PC-3 (cell line): ENCODE measurements around the gene ASIP. TPM values are rescaled to one million over a fixed set of nuclear protein-coding genes. Genes with fewer than 3 reads are reported as not detected.

Experiments
- ATAC-seq: fragments of 200-7000 bp; cut with Tn5 transposase; 2 replicates; pipeline ENCODE4 v1.9.1; 2020; ENCODE audit warnings: mild to moderate bottlenecking, moderate library complexity
- BruUV-seq: library from RNA; stranded (reverse); fragments of 400-500 nt; replicated peaks from 2 replicates; lab custom pipeline; 2021; lab: Mats Ljungman, UMichigan
- CTCF ChIA-PET: fragments of 300-600 bp; sonication (Branson Sonifier 250); formaldehyde crosslinking; loops from one replicate; lab custom pipeline; 2022; ENCODE audit warnings: antibody characterized with exemption; lab: Charles Lee
- POLR2A ChIA-PET: fragments of 300-600 bp; sonication (Branson Sonifier 250); formaldehyde crosslinking; loops from one replicate; lab custom pipeline; 2022; ENCODE audit warnings: antibody characterized with exemption; ENCODE audit not compliant: unreplicated experiment; lab: Charles Lee
- DNase-seq: peaks from one replicate; pipeline ENCODE4 v3.0.0-alpha.2; 2015
- H2AFZ ChIP-seq: fragments of 300-600 bp; sonication (generic); 2 replicates; pipeline ENCODE4 v1.6.0; 2016; ENCODE audit warnings: antibody characterized with exemption, low read length
- H3F3A ChIP-seq: fragments of 300-600 bp; sonication (generic); one replicate; pipeline ENCODE4 v1.6.0; 2017; ENCODE audit warnings: antibody characterized with exemption, low read length, control low read depth, mild to moderate bottlenecking; ENCODE audit not compliant: unreplicated experiment
- H3K27ac ChIP-seq: fragments of 300-600 bp; sonication (generic); 2 replicates; pipeline ENCODE4 v1.5.1; 2016; ENCODE audit warnings: mild to moderate bottlenecking, low read length
- H3K27me3 ChIP-seq: fragments of 300-600 bp; sonication (generic); 2 replicates; pipeline ENCODE4 v1.6.1; 2016; ENCODE audit warnings: low read length, mixed read lengths
- H3K36me3 ChIP-seq: fragments of 300-600 bp; sonication (generic); 2 replicates; pipeline ENCODE4 v1.6.1; 2016; ENCODE audit warnings: low read depth, mixed run types, low read length, mixed read lengths
- H3K4me1 ChIP-seq: fragments of 300-600 bp; sonication (generic); 2 replicates; pipeline ENCODE4 v1.5.1; 2016; ENCODE audit warnings: low read length; ENCODE audit not compliant: insufficient read depth
- H3K4me2 ChIP-seq: fragments of 300-600 bp; sonication (generic); 2 replicates; pipeline ENCODE4 v1.6.0; 2016; ENCODE audit warnings: low read length
- H3K4me3 ChIP-seq: fragments of 300-600 bp; sonication (generic); 2 replicates; pipeline ENCODE4 v1.5.1; 2016; ENCODE audit warnings: mild to moderate bottlenecking, low read length, mixed read lengths
- H3K79me2 ChIP-seq: fragments of 300-600 bp; sonication (generic); 2 replicates; pipeline ENCODE4 v1.6.1; 2017; ENCODE audit warnings: low read length, mixed read lengths
- H3K9ac ChIP-seq: fragments of 300-600 bp; sonication (generic); 2 replicates; pipeline ENCODE4 v1.6.0; 2016; ENCODE audit warnings: mild to moderate bottlenecking, low read length
- H3K9me2 ChIP-seq: fragments of 300-600 bp; sonication (generic); replicated peaks from 2 replicates; pipeline ENCODE4 v1.6.1; 2016; ENCODE audit warnings: mixed run types, low read length, mixed read lengths
- H3K9me3 ChIP-seq: fragments of 300-600 bp; sonication (generic); 2 replicates; pipeline ENCODE4 v1.6.1; 2016; ENCODE audit warnings: low read length, mixed read lengths
- H4K20me1 ChIP-seq: fragments of 300-600 bp; sonication (generic); 2 replicates; pipeline ENCODE4 v1.6.1; 2016; ENCODE audit warnings: low read length, mixed read lengths
- EZH2 ChIP-seq: fragments of 300-600 bp; sonication (generic); IDR thresholded peaks from one replicate; pipeline ENCODE4 v1.6.1; 2017; ENCODE audit warnings: antibody characterized with exemption, mild to moderate bottlenecking, low read length; ENCODE audit not compliant: unreplicated experiment
- EZH2phosphoT487 ChIP-seq: fragments of 300-600 bp; sonication (generic); IDR thresholded peaks from 2 replicates; pipeline ENCODE4 v1.6.1; 2018; ENCODE audit warnings: mild to moderate bottlenecking, antibody characterized with exemption, low read length, borderline replicate concordance
- intact Hi-C: fragments of 100-400 bp; cut with micrococcal nuclease; formaldehyde crosslinking; loops from 2 replicates; pipeline ENCODE4 v1.9.0; 2023
- total RNA-seq: library from RNA; depleted of rRNA; stranded (reverse); fragments of >200 nt; gene quantifications from 2 replicates; pipeline ENCODE4 v1.2.3, GENCODE V29; 2014
- TF ChIP-seq, protein P1 (sequence below): fragments of 300-600 bp; sonication (generic); conservative IDR thresholded peaks from 2 replicates; pipeline ENCODE4 v1.5.1; 2017; ENCODE audit warnings: antibody characterized with exemption, low read depth, mild to moderate bottlenecking, low read length

Gene ASIP
- total RNA-seq, 1 experiment from 2014 or later = not detected

DNA sequence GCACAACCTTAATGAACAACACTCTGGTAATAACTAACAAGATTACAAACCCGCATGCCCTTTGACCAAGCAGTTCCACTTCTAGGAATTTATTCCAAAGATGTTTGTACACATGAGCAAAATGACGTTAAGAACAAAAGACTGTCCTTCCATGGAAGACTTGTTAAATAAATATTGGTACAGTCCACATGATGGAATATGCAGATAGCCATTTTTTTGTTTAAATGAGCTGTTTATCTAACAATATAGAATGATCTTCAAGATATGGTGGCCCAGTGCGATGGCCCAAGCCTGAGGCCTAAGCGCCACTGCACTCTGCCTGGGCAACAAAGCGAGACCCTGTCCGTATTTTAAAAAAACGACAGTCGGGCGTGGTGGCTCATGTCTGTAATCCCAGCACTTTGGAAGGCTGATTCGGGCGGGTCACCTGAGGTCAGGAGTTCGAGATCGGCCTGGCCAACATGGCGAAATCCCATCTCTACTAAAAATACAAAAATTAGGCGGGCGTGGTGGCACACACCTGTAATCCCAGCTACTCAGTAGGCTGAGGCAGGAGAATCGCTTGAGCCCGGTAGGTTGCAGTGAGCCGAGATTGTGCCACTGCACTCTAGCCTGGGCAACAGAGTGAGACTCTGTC is 69.4 kb downstream of the ASIP start:
- POLR2A ChIA-PET = no interaction called here
- no TSS peak for BruUV-seq
- Histone ChIP-seq H3K9ac (no peak overlapping the region), H3F3A (no peaks in the 10 kb centered on the region), H3K4me1 (peaks cover 38% of the 10 kb centered on the region), H3K4me2 (no peak overlapping the region), H3K79me2 (no peaks in the 10 kb centered on the region), H3K27ac (no peak overlapping the region), H4K20me1 (no peaks in the 10 kb centered on the region), H3K9me2 (no peaks in the 10 kb centered on the region), H3K4me3 (no peak overlapping the region), H3K27me3 (no peaks in the 10 kb centered on the region), H2AFZ (no peak overlapping the region), H3K36me3 (no peaks in the 10 kb centered on the region), H3K9me3 (no peaks in the 10 kb centered on the region)
- intact Hi-C loops = no loop called here
- CTCF ChIA-PET = interaction anchor here (0.5 kb wide), 1 partner anchor 25 kb away, joined by 4 read pairs; no protein-coding TSS in a partner anchor
- DNase-seq (no peak), ATAC-seq (no peak)
- TF ChIP-seq EZH2phosphoT487 (no peak), EZH2 (no peak)
- TF ChIP-seq, protein P1, sequence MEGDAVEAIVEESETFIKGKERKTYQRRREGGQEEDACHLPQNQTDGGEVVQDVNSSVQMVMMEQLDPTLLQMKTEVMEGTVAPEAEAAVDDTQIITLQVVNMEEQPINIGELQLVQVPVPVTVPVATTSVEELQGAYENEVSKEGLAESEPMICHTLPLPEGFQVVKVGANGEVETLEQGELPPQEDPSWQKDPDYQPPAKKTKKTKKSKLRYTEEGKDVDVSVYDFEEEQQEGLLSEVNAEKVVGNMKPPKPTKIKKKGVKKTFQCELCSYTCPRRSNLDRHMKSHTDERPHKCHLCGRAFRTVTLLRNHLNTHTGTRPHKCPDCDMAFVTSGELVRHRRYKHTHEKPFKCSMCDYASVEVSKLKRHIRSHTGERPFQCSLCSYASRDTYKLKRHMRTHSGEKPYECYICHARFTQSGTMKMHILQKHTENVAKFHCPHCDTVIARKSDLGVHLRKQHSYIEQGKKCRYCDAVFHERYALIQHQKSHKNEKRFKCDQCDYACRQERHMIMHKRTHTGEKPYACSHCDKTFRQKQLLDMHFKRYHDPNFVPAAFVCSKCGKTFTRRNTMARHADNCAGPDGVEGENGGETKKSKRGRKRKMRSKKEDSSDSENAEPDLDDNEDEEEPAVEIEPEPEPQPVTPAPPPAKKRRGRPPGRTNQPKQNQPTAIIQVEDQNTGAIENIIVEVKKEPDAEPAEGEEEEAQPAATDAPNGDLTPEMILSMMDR = no peak

DNA sequence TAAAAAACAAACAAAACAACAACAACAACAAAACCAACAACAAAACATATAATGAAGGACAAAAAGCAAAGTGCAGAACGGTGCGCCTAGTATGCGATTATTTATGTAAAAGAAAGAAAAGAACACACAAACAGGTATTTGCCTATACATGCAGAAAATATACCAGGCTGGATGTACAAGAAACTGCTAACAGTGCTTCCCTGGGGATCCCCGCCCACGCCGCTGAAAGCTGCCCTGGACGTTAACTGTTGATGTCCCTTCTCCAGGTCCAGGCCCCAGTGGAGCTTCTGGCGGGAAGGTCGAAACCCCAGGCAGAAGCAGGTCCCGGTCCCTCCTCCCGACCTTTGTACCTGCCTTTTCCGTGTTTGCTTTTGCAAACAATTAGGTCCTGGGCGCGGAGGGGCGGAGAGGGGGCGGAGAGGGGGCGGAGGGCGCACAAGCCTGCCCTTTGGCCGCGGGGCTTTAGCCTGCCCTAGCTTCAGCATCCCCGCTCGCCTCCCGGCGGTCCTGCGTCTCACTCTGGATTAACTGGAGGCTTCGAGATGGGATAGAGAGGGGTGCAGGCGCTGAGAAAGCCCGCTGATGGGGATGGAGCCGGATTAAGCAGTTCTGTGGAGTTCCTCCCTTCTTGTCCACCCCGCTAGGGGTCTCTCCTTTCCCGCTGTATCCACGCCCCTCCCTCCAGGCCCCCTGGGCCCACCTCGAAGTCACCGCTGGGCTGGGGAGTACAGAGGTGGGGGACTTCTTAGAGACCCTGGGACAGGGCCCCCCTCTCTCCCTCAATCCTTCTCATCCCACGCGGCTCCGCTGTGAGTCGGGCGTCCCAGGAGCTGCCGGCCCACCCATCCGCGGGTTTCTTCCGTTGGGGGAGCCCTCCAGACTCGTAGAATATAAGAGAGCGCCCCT is 70.1 kb downstream of the ASIP start:
- H3K27ac ChIP-seq = no peak overlapping the region
- H3K9ac ChIP-seq = no peak overlapping the region
- H3K9me3 ChIP-seq = no peaks in the 10 kb centered on the region
- H2AFZ ChIP-seq = peak overlapping the region; percentile 72
- peak overlapping the region; percentile 56 for H3K4me3 ChIP-seq
- TF ChIP-seq, protein P1 = peak; percentile 30; the same call in 1 of the 2 replicates
- no peak for TF ChIP-seq EZH2
- no peak for TF ChIP-seq EZH2phosphoT487
- H3K79me2 ChIP-seq = no peaks in the 10 kb centered on the region
- H4K20me1 ChIP-seq = no peaks in the 10 kb centered on the region
- peaks cover 46% of the 10 kb centered on the region for H3K4me1 ChIP-seq
- no TSS peak for BruUV-seq
- H3K36me3 ChIP-seq = no peaks in the 10 kb centered on the region
- H3K9me2 ChIP-seq = no peaks in the 10 kb centered on the region
- ChIA-PET CTCF (interaction anchor here (0.5 to 1.7 kb wide), 5 partner anchors 24 to 211 kb away, joined by 4 to 18 read pairs (median 6); no protein-coding TSS in a partner anchor), POLR2A (interaction anchor here (0.5 to 1.1 kb wide), 2 partner anchors 51 to 56 kb away, joined by 4 read pairs; partner anchors contain the start of gene ITCH)
- no peaks in the 10 kb centered on the region for H3F3A ChIP-seq
- no peak for ATAC-seq
- intact Hi-C loops = loop anchor here (1.0 kb wide), 3 partner anchors 101 to 212 kb away; no protein-coding TSS in a partner anchor
- H3K27me3 ChIP-seq = no peaks in the 10 kb centered on the region
- peak overlapping the region; percentile 77 for H3K4me2 ChIP-seq
- DNase-seq = no peak
